ENCODE data around the gene RPL10. TPM values are rescaled to one million over a fixed set of nuclear protein-coding genes. Genes with fewer than 3 reads are reported as not detected.

Gene RPL10
- total RNA-seq, 1 experiment from 2014 or later: 2,445 TPM

DNA sequence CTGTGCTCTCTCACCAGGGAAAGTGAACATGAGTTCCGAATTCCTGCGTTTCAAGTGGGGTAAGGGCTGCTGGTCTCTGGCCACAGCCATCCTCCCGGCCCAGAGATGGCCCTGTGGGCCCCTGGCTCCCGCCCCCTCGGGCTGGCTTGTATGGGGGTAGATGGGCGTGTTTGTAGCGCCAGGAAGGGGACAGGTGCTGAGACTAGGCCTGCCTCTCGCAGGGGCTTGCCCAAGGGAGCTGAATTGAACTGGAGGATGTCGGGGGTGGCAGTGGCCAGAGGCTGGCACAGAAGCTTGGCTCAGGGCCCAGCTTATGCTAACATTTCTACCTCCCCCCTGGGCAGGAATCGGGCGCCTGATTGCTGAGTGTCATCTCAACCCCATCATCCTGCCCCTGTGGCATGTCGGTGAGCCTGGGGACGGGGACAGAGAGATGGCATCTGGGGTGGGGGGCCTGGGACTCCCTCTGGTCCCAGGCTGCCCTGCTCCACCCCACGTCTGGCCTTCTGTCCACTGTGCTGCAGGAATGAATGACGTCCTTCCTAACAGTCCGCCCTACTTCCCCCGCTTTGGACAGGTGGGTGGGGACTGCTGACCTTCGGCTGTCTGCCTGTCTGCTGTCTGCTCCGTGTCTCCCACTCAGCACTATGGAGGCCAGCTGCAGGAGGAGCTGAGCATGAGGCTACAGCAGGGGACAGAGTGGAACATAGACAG, 21.7 kb downstream of the RPL10 start:
- DNase-seq (ENCODE audit: low spot score): no peak
- no peak for TF ChIP-seq EZH2 (IDR thresholded peaks at IDR 0.05; ENCODE audit: borderline replicate concordance, low read depth, low read length, poor library complexity, severe bottlenecking)
- TF ChIP-seq, protein P1, sequence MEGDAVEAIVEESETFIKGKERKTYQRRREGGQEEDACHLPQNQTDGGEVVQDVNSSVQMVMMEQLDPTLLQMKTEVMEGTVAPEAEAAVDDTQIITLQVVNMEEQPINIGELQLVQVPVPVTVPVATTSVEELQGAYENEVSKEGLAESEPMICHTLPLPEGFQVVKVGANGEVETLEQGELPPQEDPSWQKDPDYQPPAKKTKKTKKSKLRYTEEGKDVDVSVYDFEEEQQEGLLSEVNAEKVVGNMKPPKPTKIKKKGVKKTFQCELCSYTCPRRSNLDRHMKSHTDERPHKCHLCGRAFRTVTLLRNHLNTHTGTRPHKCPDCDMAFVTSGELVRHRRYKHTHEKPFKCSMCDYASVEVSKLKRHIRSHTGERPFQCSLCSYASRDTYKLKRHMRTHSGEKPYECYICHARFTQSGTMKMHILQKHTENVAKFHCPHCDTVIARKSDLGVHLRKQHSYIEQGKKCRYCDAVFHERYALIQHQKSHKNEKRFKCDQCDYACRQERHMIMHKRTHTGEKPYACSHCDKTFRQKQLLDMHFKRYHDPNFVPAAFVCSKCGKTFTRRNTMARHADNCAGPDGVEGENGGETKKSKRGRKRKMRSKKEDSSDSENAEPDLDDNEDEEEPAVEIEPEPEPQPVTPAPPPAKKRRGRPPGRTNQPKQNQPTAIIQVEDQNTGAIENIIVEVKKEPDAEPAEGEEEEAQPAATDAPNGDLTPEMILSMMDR (conservative IDR thresholded peaks at IDR 0.05; ENCODE audit: low read depth, low read length): no peak
- intact Hi-C loops (cut with micrococcal nuclease; ENCODE audit: unreplicated experiment): no loop called here
- Histone ChIP-seq H3K36me3 (ENCODE audit: insufficient read depth, low read length, poor library complexity, severe bottlenecking) (no peaks in the 10 kb centered on the region), H3K9me3 (ENCODE audit: low read depth, low read length, poor library complexity, severe bottlenecking) (no peaks in the 10 kb centered on the region), H3K4me1 (ENCODE audit: insufficient read depth, low read length, poor library complexity, severe bottlenecking) (no peaks in the 10 kb centered on the region), H3K27ac (ENCODE audit: low read depth, low read length, poor library complexity, severe bottlenecking) (no peak overlapping the region), H3K27me3 (replicated peaks; ENCODE audit: insufficient read depth, low read depth, low read length, poor library complexity) (no peaks in the 10 kb centered on the region), H3K4me3 (ENCODE audit: low read depth, low read length, poor library complexity, severe bottlenecking) (no peak overlapping the region)
- POLR2A ChIA-PET (ENCODE audit: low non-redundant PET): no interaction called here
- BruUV-seq (replicated peaks): no TSS peak
- CTCF ChIA-PET: no interaction called here

GRCh38 chrX:154420402-154420756, 22.2 kb downstream of the RPL10 start:
- Histone ChIP-seq H3K27me3 (replicated peaks; ENCODE audit: insufficient read depth, low read depth, low read length, poor library complexity) (no peaks in the 10 kb centered on the region), H3K9me3 (ENCODE audit: low read depth, low read length, poor library complexity, severe bottlenecking) (no peaks in the 10 kb centered on the region), H3K4me1 (ENCODE audit: insufficient read depth, low read length, poor library complexity, severe bottlenecking) (no peaks in the 10 kb centered on the region), H3K27ac (ENCODE audit: low read depth, low read length, poor library complexity, severe bottlenecking) (no peak overlapping the region), H3K36me3 (ENCODE audit: insufficient read depth, low read length, poor library complexity, severe bottlenecking) (no peaks in the 10 kb centered on the region), H3K4me3 (ENCODE audit: low read depth, low read length, poor library complexity, severe bottlenecking) (no peak overlapping the region)
- CTCF ChIA-PET: no interaction called here
- intact Hi-C loops (cut with micrococcal nuclease; ENCODE audit: unreplicated experiment): no loop called here
- no TSS peak for BruUV-seq (replicated peaks)
- POLR2A ChIA-PET (ENCODE audit: low non-redundant PET): no interaction called here
- TF ChIP-seq, protein P1 (conservative IDR thresholded peaks at IDR 0.05; ENCODE audit: low read depth, low read length): no peak
- no peak for TF ChIP-seq EZH2 (IDR thresholded peaks at IDR 0.05; ENCODE audit: borderline replicate concordance, low read depth, low read length, poor library complexity, severe bottlenecking)
- DNase-seq (ENCODE audit: low spot score): no peak

DNA sequence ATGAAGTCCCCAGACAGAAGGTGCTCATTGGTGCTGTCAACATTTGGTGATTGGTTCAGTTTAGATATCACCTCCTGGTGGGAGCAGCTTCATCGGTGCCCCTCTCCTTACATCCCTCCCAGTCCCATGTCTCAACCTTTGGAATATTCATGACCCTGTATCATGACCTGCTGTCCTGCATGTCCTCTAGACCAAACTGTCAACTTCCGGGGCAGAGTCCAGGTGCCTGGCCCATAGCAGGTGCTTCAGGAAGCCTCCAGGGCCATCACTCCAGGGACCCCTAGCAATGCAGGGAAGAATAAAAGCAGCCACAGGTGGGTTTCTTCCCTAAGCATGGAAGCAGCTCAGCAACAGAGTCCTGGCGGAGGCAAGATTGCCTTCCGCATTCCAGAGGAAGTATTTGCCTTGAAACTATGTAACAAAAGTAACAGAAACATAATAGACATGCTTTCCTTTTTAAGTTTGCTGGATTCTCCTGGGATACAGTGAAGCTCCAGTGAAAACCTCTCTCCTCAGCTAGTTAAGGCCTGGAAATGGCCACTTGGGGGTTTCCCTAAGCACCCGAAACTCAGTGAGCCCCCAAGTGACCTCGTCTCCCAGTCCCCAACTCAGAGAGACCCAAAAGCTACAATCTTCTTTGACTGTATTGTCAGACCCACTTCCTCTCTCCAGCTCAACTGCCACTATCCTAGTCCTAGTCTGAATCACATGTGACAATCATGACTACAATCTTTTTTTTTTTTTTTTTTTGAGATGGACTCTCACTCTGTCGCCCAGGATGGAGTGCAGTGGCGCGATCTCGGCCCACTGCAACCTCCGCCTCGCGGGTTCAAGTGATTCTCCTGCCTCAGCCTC, 29.0 kb downstream of the RPL10 start:
- DNase-seq (ENCODE audit: low spot score): no peak
- Histone ChIP-seq H3K4me3 (ENCODE audit: low read depth, low read length, poor library complexity, severe bottlenecking) (no peak overlapping the region), H3K9me3 (ENCODE audit: low read depth, low read length, poor library complexity, severe bottlenecking) (no peaks in the 10 kb centered on the region), H3K4me1 (ENCODE audit: insufficient read depth, low read length, poor library complexity, severe bottlenecking) (peaks cover 5% of the 10 kb centered on the region), H3K27ac (ENCODE audit: low read depth, low read length, poor library complexity, severe bottlenecking) (no peak overlapping the region), H3K36me3 (ENCODE audit: insufficient read depth, low read length, poor library complexity, severe bottlenecking) (peaks cover 4% of the 10 kb centered on the region), H3K27me3 (replicated peaks; ENCODE audit: insufficient read depth, low read depth, low read length, poor library complexity) (no peaks in the 10 kb centered on the region)
- ChIA-PET CTCF (no interaction called here), POLR2A (ENCODE audit: low non-redundant PET) (no interaction called here)
- intact Hi-C loops (cut with micrococcal nuclease; ENCODE audit: unreplicated experiment): no loop called here
- no peak for TF ChIP-seq EZH2 (IDR thresholded peaks at IDR 0.05; ENCODE audit: borderline replicate concordance, low read depth, low read length, poor library complexity, severe bottlenecking)
- TF ChIP-seq, protein P1 (conservative IDR thresholded peaks at IDR 0.05; ENCODE audit: low read depth, low read length): no peak
- no TSS peak for BruUV-seq (replicated peaks)

Data from A673 (cell line).